AG10803 (cell line): ENCODE data around the gene SLC29A4.
"Not testable (repeated sequence)": the region's sequence is repeated elsewhere in the genome, so short reads cannot be mapped to it uniquely, and the experiment has no call there.

Experiments
- DNase-seq: peaks from one replicate; pipeline ENCODE4 v3.0.0; 2010; ENCODE audit warnings: low read depth
- H3K4me3 ChIP-seq: 2 replicates; pipeline ENCODE4 v1.5.1; 2011; ENCODE audit warnings: mild to moderate bottlenecking, low read length, control low read depth
- TF ChIP-seq, protein P1 (sequence below): conservative IDR thresholded peaks from 2 replicates; pipeline ENCODE4 v1.5.1; 2011; ENCODE audit warnings: mild to moderate bottlenecking, low read length, control low read depth, inconsistent platforms

Gene SLC29A4

DNA sequence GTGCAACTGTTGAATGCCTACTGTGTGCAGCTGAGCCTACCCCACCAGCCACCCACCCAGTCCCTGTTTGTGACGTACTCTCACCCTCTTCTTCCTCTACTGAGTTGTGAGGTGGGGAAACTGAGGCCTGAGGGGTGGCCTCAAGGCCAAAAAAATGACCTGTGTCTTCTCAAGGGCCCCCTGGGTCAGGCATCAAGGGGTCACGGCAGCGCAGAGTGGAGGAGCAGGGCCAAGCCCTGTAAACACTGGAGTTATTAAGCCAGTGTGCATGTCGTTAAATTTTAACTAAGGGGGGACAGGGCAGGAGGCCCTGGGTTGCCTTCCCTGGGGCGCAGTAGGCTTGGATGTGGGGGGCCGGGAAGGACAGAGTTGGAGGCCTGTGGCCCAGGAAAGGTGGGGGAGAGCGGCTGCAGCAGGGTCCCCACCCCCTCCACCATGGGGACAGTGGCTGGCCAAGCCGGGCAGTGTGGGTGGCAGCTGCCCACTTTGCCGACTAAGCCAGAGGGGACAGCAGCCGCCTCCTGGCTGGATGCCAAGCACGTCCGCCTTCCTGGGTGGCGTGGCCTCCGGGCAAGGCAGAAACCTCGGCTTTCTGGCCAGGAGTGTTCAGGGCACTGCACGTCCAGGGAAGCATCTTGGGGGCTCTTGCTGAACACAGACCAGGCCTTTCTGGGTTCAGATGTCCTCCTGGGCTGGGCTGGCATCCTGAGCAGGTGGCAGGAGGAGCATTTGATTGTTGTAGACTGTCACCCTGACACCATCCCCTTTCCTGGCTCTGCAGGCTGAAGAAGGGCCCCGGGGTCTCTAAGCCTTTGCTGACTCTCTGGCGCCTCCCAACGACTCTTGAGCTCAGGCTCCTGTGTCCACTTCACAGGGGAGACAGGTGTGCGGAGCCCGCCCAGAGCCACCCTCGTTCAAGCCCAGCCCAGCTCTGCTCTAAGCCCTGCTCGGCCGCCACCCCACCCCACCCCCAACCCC, 1.9 kb downstream of the SLC29A4 start:
- TF ChIP-seq, protein P1, sequence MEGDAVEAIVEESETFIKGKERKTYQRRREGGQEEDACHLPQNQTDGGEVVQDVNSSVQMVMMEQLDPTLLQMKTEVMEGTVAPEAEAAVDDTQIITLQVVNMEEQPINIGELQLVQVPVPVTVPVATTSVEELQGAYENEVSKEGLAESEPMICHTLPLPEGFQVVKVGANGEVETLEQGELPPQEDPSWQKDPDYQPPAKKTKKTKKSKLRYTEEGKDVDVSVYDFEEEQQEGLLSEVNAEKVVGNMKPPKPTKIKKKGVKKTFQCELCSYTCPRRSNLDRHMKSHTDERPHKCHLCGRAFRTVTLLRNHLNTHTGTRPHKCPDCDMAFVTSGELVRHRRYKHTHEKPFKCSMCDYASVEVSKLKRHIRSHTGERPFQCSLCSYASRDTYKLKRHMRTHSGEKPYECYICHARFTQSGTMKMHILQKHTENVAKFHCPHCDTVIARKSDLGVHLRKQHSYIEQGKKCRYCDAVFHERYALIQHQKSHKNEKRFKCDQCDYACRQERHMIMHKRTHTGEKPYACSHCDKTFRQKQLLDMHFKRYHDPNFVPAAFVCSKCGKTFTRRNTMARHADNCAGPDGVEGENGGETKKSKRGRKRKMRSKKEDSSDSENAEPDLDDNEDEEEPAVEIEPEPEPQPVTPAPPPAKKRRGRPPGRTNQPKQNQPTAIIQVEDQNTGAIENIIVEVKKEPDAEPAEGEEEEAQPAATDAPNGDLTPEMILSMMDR, result peak; percentile 8
- no peak overlapping the region for H3K4me3 ChIP-seq
- DNase-seq, result no peak

DNA sequence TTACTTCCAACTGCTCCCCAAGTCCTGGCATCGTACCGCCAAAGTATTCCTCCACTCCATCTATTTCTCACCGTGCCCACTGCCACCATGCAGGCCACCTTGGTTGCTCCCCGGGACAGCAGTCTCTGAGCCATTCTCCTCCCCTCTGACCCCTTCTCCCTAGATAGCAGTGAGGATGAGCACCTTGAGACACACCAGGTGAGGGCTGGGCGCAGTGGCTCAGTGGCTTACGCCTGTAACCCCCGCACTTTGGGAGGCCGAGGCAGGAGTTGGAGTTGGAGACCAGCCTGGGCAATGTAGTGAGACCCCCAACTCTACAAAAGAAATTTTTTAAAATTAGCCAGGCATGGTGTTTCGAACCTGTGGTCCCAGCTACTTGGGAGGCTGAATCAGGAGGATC, 4.2 kb downstream of the SLC29A4 start:
- DNase-seq, result no peak
- H3K4me3 ChIP-seq, result no peak overlapping the region
- TF ChIP-seq, protein P1, result no peak

DNA sequence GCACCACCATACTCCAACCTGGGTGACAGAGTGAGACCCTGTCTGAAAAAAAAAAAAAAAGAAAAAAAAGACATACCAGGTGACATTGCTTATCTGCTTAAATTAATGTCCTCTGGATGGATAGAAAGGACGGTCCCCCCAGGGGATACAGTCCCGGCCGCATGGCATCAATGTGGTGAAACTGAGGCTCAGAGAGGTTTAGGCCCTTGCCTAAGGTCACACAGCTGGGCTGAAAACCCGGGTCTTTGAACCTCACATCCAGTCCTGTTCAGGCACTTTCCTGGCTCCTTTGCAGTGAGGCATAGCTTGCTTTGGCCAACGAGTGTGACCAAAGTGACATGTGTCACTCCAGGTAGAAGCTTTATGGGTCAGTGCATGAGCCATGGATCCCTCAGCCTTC, 4.6 kb downstream of the SLC29A4 start:
- not testable (repeated sequence) for DNase-seq, H3K4me3 ChIP-seq

DNA sequence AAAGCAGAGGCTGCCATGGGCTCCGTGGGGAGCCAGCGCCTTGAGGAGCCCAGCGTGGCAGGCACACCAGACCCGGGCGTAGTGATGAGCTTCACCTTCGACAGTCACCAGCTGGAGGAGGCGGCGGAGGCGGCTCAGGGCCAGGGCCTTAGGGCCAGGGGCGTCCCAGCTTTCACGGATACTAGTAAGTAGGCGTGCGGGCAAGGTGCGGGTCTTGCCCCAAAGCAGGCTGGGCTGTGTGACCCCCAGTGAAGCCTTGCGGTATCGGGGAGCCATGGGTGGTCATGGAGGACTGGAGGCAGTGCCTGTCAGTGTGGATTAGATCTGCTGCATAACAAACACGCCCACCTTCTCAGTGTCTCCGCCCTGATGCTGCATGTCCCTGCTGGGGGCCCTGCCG, 5.1 kb downstream of the SLC29A4 start:
- DNase-seq, result no peak
- TF ChIP-seq, protein P1, result no peak
- H3K4me3 ChIP-seq, result no peak overlapping the region

DNA sequence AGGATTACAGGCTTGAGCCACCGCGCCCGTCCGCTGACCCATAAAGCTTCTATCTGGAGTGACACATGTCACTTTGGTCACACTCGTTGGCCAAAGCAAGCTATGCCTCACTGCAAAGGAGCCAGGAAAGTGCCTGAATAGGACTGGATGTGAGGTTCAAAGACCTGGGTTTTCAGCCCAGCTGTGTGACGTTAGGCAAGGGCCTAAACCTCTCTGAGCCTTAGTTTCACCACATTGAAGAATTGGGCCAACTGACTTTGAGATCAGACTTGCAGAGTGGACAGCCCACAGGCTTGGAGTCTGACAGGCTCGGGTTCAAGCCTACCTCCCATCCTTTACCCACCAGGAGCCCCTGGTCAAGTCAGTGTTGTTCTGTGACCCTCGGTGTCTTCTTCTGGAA, 5.8 kb downstream of the SLC29A4 start:
- not testable (repeated sequence) for DNase-seq

DNA sequence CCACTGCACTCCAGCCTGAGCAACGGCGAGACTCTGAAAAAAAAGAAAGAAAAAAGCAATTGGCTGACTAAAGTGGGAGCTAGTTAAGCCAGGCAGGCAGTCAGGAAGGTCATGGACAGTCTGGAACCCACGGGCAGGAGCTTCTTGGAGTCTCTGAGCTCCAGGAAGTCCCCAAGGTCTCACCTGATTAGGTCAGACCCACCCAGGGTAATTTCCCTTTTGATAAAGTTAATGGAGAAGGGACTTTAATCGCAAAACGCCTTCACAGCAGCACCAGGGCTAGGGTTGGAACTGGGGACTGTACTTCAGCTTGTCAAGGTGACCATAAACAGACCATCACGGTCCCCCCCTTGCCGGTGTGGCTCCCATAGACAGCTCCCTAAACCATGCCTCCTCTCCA, 6.6 kb downstream of the SLC29A4 start:
- DNase-seq, result no peak
- TF ChIP-seq, protein P1, result no peak
- H3K4me3 ChIP-seq, result no peak overlapping the region

More for the DNA sequence above, 5.8 kb downstream of the SLC29A4 start:
- H3K4me3 ChIP-seq, result not testable (repeated sequence)

DNA sequence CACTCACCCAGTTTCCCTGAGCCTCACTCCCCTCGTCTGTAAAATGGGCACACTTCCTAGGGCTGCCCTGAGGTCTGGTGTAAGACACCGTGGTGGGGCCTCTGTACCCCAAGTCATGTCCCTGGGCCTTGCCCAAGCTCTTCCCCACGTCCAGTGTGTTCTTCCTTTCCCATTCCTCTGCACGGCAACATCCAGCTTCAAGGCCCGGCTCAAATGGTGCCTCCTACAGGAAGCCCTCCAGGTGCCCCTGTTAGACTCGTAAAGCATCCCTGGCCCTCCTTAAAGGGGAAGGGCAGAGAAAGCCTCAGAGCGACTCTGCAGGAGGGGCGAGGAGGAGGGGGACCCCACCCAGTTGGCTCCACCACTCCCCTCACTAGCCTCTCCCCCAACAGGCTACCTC, 8.6 kb downstream of the SLC29A4 start:
- no peak overlapping the region for H3K4me3 ChIP-seq
- no peak for DNase-seq
- TF ChIP-seq, protein P1, result no peak

DNA sequence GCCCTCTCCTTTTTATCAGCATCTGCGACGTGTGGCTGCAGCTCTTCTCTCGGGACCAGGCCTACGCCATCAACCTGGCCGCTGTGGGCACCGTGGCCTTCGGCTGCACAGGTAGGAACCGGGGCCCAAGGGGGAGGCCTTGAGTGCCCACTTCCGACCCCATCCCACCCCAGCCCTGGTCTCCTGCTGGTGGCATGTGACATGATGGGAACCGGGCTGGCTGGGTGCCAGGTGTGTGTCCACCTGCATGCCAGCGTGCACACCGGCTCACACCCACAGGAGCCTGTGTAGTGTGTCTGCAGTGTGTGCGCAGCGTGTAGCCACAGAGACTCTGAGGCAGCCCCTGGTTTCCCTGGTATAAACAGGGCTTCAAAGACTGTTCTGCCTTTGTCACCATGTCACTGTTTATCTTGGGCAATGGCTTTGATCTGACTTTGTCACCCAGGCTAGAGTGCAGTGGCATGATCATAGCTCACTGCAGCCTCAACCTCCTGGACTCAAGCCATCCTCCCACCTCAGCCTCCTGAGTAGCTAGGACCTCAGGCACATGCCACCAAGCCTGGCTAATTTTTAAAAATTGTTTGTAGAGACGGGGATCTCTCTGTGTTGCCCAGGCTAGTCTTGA, 9.1 kb downstream of the SLC29A4 start:
- not testable (repeated sequence) for DNase-seq, H3K4me3 ChIP-seq
